ENCODE data around the gene CTPS1.

The CTPS1 gene

GRCh38 chr1:40965531-40965930 is 14.0 kb upstream of the CTPS1 start:
- no peak for DNase-seq (ENCODE audit: low read depth in 1 of 2, low spot score in 1 of 2)

- no peak for DNase-seq (ENCODE audit: low read depth in 1 of 2, low spot score in 1 of 2)
Measured at GRCh38 chr1:40966417-40966816, 13.1 kb upstream of the CTPS1 start.

- DNase-seq (ENCODE audit: low read depth in 1 of 2, low spot score in 1 of 2), result no peak
Measured at GRCh38 chr1:40969445-40969844, 10.1 kb upstream of the CTPS1 start.

GRCh38 chr1:40971966-40972365 is 7.5 kb upstream of the CTPS1 start:
- no peak for DNase-seq (ENCODE audit: low read depth in 1 of 2, low spot score in 1 of 2)

GRCh38 chr1:40973912-40974311 is 5.6 kb upstream of the CTPS1 start:
- no peak for DNase-seq (ENCODE audit: low read depth in 1 of 2, low spot score in 1 of 2)

GRCh38 chr1:40974945-40975344 is 4.6 kb upstream of the CTPS1 start:
- DNase-seq (ENCODE audit: low read depth in 1 of 2, low spot score in 1 of 2), result no peak

- DNase-seq (ENCODE audit: low read depth in 1 of 2, low spot score in 1 of 2), result no peak
Measured at GRCh38 chr1:40976952-40977690, 2.4 kb upstream of the CTPS1 start.

GRCh38 chr1:40977716-40978115 is 1.8 kb upstream of the CTPS1 start:
- DNase-seq (ENCODE audit: low read depth in 1 of 2, low spot score in 1 of 2), result no peak

GRCh38 chr1:40978886-40979240 is 633 bp upstream of the CTPS1 start:
- no peak for DNase-seq (ENCODE audit: low read depth in 1 of 2, low spot score in 1 of 2)

- DNase-seq (ENCODE audit: low read depth in 1 of 2, low spot score in 1 of 2), result no peak
Measured at GRCh38 chr1:40980068-40980452, 564 bp downstream of the CTPS1 start.

GRCh38 chr1:40980453-40981121 is 1.1 kb downstream of the CTPS1 start:
- peak in 1 of 2 donors; percentile 34 for DNase-seq (ENCODE audit: low read depth in 1 of 2, low spot score in 1 of 2)

- no peak for DNase-seq (ENCODE audit: low read depth in 1 of 2, low spot score in 1 of 2)
Measured at GRCh38 chr1:40981691-40982448, 2.4 kb downstream of the CTPS1 start.

GRCh38 chr1:40982721-40983120 is 3.2 kb downstream of the CTPS1 start:
- DNase-seq (ENCODE audit: low read depth in 1 of 2, low spot score in 1 of 2), result no peak

GRCh38 chr1:40983286-40983685 is 3.8 kb downstream of the CTPS1 start:
- no peak for DNase-seq (ENCODE audit: low read depth in 1 of 2, low spot score in 1 of 2)

- no peak for DNase-seq (ENCODE audit: low read depth in 1 of 2, low spot score in 1 of 2)
Measured at GRCh38 chr1:40984066-40984465, 4.6 kb downstream of the CTPS1 start.

- DNase-seq (ENCODE audit: low read depth in 1 of 2, low spot score in 1 of 2), result no peak
Measured at GRCh38 chr1:40984531-40984930, 5.0 kb downstream of the CTPS1 start.

GRCh38 chr1:40985161-40985560 is 5.7 kb downstream of the CTPS1 start:
- DNase-seq (ENCODE audit: low read depth in 1 of 2, low spot score in 1 of 2), result no peak

GRCh38 chr1:40985875-40986274 is 6.4 kb downstream of the CTPS1 start:
- DNase-seq (ENCODE audit: low read depth in 1 of 2, low spot score in 1 of 2), result no peak

GRCh38 chr1:40986328-40986783 is 6.9 kb downstream of the CTPS1 start:
- DNase-seq (ENCODE audit: low read depth in 1 of 2, low spot score in 1 of 2), result no peak

GRCh38 chr1:40986956-40987355 is 7.5 kb downstream of the CTPS1 start:
- DNase-seq (ENCODE audit: low read depth in 1 of 2, low spot score in 1 of 2), result no peak

GRCh38 chr1:40987439-40988276 is 8.2 kb downstream of the CTPS1 start:
- DNase-seq (ENCODE audit: low read depth in 1 of 2, low spot score in 1 of 2), result no peak

All from stimulated activated CD4-positive, alpha-beta T cell treated with anti-CD3 and anti-CD28 coated beads, Interleukin-15, amount 100 ng/mL, for 1 hour (primary cell).